Measurements from ENCODE around the gene EFTUD2. TPM values are rescaled to one million over a fixed set of nuclear protein-coding genes. Genes with fewer than 3 reads are reported as not detected.

Gene EFTUD2
- total RNA-seq (2012; rRNA removed), result 126 and 178 TPM in 2 replicates
- polyA plus RNA-seq (2012; rRNA removed), result 72.5 and 74.8 TPM in 2 replicates
- 44.7 and 106 TPM in 2 replicates for polyA plus RNA-seq (2012; cell fraction: cytosol; rRNA removed)
- polyA plus RNA-seq (2012; cell fraction: nucleus; rRNA removed; ENCODE audit: low replicate concordance), result 70.1 and 74.1 TPM in 2 replicates
- percentile 78 among the genes with signal in this experiment for Bru-seq, nascent RNA
- BruChase-seq, experiment 1, labeled RNA remaining after a 6-hour chase, result percentile 79 among the genes with signal in this experiment
- BruChase-seq, experiment 2, labeled RNA remaining after a 2-hour chase, result percentile 71 among the genes with signal in this experiment
- long read RNA-seq, full-length matches to known transcripts, result 75 of 106 reads
- long read RNA-seq, partial matches to known transcripts, result 18 of 106 reads
- long read RNA-seq, other reads (novel, unspliced or antisense), result 13 of 106 reads

GRCh38 chr17:44899074-44899782 is at the start of gene EFTUD2:
EFTUD2 (minus strand) TSS chr17:44899445; CDS start chr17:44894521, 4,924 bp downstream.
- peak within 1 kb of the TSS; percentile 97 for H2BK5ac ChIP-seq (ENCODE audit: low read depth, low read length, poor library complexity, severe bottlenecking)
- dilution Hi-C loops (cut with HindIII; ENCODE audit: low sequenced_read_pairs, unreplicated experiment) (no loop called here), intact Hi-C loops (cut with micrococcal nuclease) (no loop called here), in situ Hi-C loops (cut with MboI; ENCODE audit: low sequenced_read_pairs) (no loop called here)
- H2BK15ac ChIP-seq (ENCODE audit: low read depth, low read length), result peak within 1 kb of the TSS; percentile 100
- peak within 1 kb of the TSS; percentile 97 for H2AFZ ChIP-seq (replicated peaks; ENCODE audit: low read length, poor library complexity)
- ChIA-PET CTCF (interaction anchor here (0.5 kb wide), 1 partner anchor 22 kb away, joined by 3 read pairs; no protein-coding TSS in a partner anchor), POLR2A (ENCODE audit: unreplicated experiment) (interaction anchor here (0.8 kb wide), 1 partner anchor 10 kb away, joined by 3 read pairs; no protein-coding TSS in a partner anchor)
- H4K91ac ChIP-seq (ENCODE audit: insufficient read depth, low read depth, low read length), result peak within 1 kb of the TSS; percentile 100
- DNase-seq (peak; percentile 84), ATAC-seq (ENCODE audit: low read depth) (peak; percentile 92)
- H3K4me3 ChIP-seq (ENCODE audit: insufficient read depth, low read depth, low read length), result peak within 1 kb of the TSS; percentile 65
- H4K20me1 ChIP-seq (ENCODE audit: insufficient read depth, low read length), result peaks cover 4% of the 10 kb centered on the region; the same call in 1 of the 2 replicates
- WGBS, 2 experiments (ENCODE audit: extremely low coverage in 2 of 2, insufficient read length in 1 of 2), result 0% methylated on average over 34 of the region's 54 CpGs; no CpG with 5 or more reads in 1 of the 2 experiments
- peak within 1 kb of the TSS; percentile 73 to 98 for H4K8ac ChIP-seq (ENCODE audit: low read depth in 2 of 2, low read length in 2 of 2)
- TSS peak; percentile 80 for BruUV-seq (replicated peaks)
- peak within 1 kb of the TSS; percentile 98 for H2BK120ac ChIP-seq (ENCODE audit: low read depth, low read length)
- H3K14ac ChIP-seq (replicated peaks; ENCODE audit: low read depth, low read length), result peak within 1 kb of the TSS; percentile 100
- peak within 1 kb of the TSS; percentile 98 for H2AK9ac ChIP-seq (replicated peaks; ENCODE audit: low read depth, low read length, poor library complexity)
- peak within 1 kb of the TSS; percentile 97 for H3K23ac ChIP-seq (ENCODE audit: low read depth, low read length)
- H3K4me2 ChIP-seq (ENCODE audit: low read depth, low read length), result peak within 1 kb of the TSS; percentile 84
- peak within 1 kb of the TSS; percentile 73 for H4K5ac ChIP-seq (ENCODE audit: low read depth, low read length)
- peak within 1 kb of the TSS; percentile 100 for H3K4ac ChIP-seq (ENCODE audit: low read depth, low read length)
- peak within 1 kb of the TSS; percentile 89 for H3K27ac ChIP-seq (ENCODE audit: insufficient read depth, low read length)
- no peaks in the 10 kb centered on the region for H3K36me3 ChIP-seq (ENCODE audit: control insufficient read depth, insufficient read depth, low read length)
- peak within 1 kb of the TSS; percentile 87 for H3K9ac ChIP-seq (ENCODE audit: low read depth, low read length)
- no peaks in the 10 kb centered on the region for H3K27me3 ChIP-seq (ENCODE audit: control insufficient read depth, insufficient read depth, low read length)
- H3K9me1 ChIP-seq (ENCODE audit: insufficient read depth, low read length), result peaks cover 14% of the 10 kb centered on the region
- peaks cover 19% of the 10 kb centered on the region for H3K4me1 ChIP-seq (ENCODE audit: control insufficient read depth, insufficient read depth, low read length)
- peak within 1 kb of the TSS; percentile 94 for H2BK20ac ChIP-seq (ENCODE audit: low read depth, low read length)
- H2AK5ac ChIP-seq (ENCODE audit: low read depth, low read length), result peak within 1 kb of the TSS; percentile 94
- peak within 1 kb of the TSS; percentile 83 for H3K18ac ChIP-seq (ENCODE audit: low read depth, low read length)
- peaks cover 12 to 28% of the 10 kb centered on the region in 2 experiments; a peak in 3 of 4 replicates for H3K79me1 ChIP-seq (ENCODE audit: low read depth in 1 of 2, low read length in 2 of 2)
- no peaks in the 10 kb centered on the region for H3K9me3 ChIP-seq (ENCODE audit: control insufficient read depth, insufficient read depth, low read length)
- peak within 1 kb of the TSS; percentile 100 for H3K56ac ChIP-seq (ENCODE audit: extremely low read depth, insufficient read depth, low read length)
- TF ChIP-seq, protein P1, sequence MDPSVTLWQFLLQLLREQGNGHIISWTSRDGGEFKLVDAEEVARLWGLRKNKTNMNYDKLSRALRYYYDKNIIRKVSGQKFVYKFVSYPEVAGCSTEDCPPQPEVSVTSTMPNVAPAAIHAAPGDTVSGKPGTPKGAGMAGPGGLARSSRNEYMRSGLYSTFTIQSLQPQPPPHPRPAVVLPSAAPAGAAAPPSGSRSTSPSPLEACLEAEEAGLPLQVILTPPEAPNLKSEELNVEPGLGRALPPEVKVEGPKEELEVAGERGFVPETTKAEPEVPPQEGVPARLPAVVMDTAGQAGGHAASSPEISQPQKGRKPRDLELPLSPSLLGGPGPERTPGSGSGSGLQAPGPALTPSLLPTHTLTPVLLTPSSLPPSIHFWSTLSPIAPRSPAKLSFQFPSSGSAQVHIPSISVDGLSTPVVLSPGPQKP (IDR thresholded peaks at IDR 0.05; ENCODE audit: borderline replicate concordance, low read depth, low read length), result no peak; the same call in 1 of the 2 replicates
- TF ChIP-seq MXI1 (IDR thresholded peaks at IDR 0.05; ENCODE audit: borderline replicate concordance, low read depth, low read length) (peak; percentile 88), POLR2A (IDR thresholded peaks at IDR 0.05; ENCODE audit: low read depth, low read length) (peak; percentile 91), CHD1 (IDR thresholded peaks at IDR 0.05; ENCODE audit: low read depth, low read length) (peak; percentile 24; the same call in 1 of the 2 replicates), USF2 (IDR thresholded peaks at IDR 0.05; ENCODE audit: low read depth, low read length) (peak; percentile 96), NFE2L2 (IDR thresholded peaks at IDR 0.05; ENCODE audit: low read depth, low read length) (peak; percentile 31; the same call in 1 of the 2 replicates), RAD21 (IDR thresholded peaks at IDR 0.05; ENCODE audit: low read length) (no peak), MAFK (IDR thresholded peaks at IDR 0.05; ENCODE audit: low read depth, low read length) (no peak), MAZ (IDR thresholded peaks at IDR 0.05; ENCODE audit: borderline replicate concordance, low read depth, low read length) (no peak; the same call in 1 of the 2 replicates), CEBPB (IDR thresholded peaks at IDR 0.05; ENCODE audit: low read depth, low read length) (no peak), RFX5 (IDR thresholded peaks at IDR 0.05; ENCODE audit: low read depth, low read length) (no peak)
- TF ChIP-seq, protein P2, sequence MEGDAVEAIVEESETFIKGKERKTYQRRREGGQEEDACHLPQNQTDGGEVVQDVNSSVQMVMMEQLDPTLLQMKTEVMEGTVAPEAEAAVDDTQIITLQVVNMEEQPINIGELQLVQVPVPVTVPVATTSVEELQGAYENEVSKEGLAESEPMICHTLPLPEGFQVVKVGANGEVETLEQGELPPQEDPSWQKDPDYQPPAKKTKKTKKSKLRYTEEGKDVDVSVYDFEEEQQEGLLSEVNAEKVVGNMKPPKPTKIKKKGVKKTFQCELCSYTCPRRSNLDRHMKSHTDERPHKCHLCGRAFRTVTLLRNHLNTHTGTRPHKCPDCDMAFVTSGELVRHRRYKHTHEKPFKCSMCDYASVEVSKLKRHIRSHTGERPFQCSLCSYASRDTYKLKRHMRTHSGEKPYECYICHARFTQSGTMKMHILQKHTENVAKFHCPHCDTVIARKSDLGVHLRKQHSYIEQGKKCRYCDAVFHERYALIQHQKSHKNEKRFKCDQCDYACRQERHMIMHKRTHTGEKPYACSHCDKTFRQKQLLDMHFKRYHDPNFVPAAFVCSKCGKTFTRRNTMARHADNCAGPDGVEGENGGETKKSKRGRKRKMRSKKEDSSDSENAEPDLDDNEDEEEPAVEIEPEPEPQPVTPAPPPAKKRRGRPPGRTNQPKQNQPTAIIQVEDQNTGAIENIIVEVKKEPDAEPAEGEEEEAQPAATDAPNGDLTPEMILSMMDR (conservative IDR thresholded peaks at IDR 0.05; ENCODE audit: low read depth, low read length), result no peak

All from IMR-90 (cell line).